GM12875 (cell line): ENCODE data around the gene HLF.

ENCODE experiments used
- H3K4me3 ChIP-seq: one replicate; pipeline ENCODE4 v1.5.1; 2011; ENCODE audit warnings: low read depth, low read length, control low read depth
- TF ChIP-seq, protein P1 (sequence below): IDR thresholded peaks from 2 replicates; pipeline ENCODE4 v1.5.1; 2011; ENCODE audit warnings: low read depth, mild to moderate bottlenecking, control low read depth, inconsistent platforms, low read length, moderate library complexity, borderline replicate concordance; ENCODE audit not compliant: insufficient read depth

HLF gene

DNA sequence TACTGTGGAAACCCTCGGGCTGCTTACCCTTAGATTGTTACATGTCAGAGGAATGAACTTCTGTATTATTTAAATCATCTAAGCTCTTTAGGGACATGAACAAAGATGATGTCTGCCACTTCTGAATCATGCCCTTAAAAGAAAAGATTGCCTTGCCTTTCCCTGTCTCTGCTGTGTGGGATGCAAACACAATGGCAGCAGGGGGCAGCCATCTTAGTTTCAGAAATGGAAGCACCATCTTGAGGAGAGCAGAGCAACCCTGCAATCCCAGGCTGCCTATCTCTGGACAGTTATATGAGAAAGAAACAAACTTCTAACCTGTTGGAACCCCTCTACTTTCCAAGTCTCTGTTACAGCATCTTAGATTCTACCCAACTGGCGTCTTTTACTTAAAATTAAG lies 16.7 kb upstream of the HLF start:
- no peak overlapping the region for H3K4me3 ChIP-seq
- TF ChIP-seq, protein P1, sequence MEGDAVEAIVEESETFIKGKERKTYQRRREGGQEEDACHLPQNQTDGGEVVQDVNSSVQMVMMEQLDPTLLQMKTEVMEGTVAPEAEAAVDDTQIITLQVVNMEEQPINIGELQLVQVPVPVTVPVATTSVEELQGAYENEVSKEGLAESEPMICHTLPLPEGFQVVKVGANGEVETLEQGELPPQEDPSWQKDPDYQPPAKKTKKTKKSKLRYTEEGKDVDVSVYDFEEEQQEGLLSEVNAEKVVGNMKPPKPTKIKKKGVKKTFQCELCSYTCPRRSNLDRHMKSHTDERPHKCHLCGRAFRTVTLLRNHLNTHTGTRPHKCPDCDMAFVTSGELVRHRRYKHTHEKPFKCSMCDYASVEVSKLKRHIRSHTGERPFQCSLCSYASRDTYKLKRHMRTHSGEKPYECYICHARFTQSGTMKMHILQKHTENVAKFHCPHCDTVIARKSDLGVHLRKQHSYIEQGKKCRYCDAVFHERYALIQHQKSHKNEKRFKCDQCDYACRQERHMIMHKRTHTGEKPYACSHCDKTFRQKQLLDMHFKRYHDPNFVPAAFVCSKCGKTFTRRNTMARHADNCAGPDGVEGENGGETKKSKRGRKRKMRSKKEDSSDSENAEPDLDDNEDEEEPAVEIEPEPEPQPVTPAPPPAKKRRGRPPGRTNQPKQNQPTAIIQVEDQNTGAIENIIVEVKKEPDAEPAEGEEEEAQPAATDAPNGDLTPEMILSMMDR = no peak

DNA sequence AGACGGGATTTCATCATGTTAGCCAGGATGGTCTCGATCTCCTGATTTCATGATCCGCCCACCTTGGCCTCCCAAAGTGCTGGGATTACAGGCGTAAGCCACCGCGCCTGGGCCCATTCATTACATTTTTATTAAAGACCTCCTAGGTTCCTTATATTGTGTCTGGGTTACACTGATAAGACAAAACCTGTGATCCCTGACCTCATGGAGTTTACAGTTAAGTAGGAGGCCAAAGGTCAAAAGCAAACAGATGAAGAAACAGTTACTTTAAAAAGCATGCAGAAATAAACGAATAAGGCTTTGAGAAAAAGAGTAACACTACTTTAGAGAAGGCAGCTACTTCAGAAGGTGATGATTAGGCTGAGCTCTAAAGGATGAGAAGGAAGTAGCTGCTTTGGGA lies 14.9 kb upstream of the HLF start:
- TF ChIP-seq, protein P1 = no peak
- H3K4me3 ChIP-seq = no peak overlapping the region

DNA sequence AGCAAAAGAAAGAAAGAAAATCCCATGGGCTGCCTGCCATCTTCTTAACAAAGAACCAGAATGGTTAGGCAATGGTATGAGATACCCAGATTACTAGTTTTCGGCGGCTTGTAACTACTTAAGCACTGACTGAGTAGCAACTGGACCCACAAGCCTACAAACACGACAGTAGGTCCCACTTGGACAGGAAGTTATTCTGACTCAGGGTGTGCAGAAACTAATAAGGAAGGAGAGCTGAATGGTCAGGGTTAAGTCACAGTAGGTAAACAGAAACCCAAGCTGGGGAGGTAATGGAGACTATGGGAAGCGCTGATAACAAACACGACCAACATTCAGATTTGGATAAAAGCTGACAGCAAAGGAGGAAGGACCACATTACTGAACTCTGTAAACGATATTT lies 10.4 kb upstream of the HLF start:
- H3K4me3 ChIP-seq = no peak overlapping the region
- TF ChIP-seq, protein P1 = no peak

DNA sequence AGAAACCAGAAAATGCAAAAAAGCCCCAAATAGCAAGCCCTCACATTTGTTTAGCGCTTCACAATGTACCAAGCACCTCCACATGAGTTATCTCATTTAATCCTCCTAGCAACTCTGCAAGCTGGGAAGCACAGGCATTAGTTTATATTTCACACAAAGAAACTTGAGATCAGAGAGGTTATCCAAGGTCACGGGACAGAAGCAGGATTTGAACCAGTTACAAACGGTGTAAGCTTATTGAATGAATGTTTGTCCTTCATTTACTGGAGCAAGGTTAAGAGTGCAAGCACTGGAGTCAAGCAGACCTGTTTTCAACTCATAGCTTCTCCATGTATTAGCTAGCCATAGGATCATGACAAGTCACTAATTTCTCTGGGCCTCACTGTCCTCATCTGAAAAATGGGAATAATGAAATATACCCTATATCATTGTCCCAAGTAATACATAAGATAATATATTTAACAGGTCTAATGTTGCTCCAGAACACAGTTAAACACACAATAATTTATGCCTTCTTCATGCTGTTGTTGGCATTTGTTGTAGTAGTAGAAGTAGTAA lies 6.1 kb upstream of the HLF start:
- no peak overlapping the region for H3K4me3 ChIP-seq
- TF ChIP-seq, protein P1 = no peak

DNA sequence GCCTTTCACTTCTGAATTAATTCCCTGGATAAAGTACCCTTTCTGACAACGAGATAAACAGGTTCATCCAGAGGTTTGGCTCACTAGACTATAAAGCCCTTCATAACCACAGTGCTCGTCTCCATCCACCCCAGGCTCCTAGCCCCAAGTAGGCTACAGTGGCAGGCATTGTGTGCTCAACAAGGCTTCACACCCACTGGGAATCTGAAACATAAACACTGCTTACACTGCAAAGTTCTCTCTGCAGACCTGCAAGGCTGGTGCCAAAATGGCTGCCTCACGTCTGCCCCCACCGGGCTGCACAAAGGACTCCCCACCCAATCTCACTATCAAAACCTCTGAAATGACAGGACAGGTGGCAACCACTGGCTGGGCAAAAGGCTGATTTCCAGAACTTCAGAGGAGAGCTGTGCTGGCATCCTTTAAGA lies 5.1 kb upstream of the HLF start:
- H3K4me3 ChIP-seq = no peak overlapping the region
- TF ChIP-seq, protein P1 = no peak

DNA sequence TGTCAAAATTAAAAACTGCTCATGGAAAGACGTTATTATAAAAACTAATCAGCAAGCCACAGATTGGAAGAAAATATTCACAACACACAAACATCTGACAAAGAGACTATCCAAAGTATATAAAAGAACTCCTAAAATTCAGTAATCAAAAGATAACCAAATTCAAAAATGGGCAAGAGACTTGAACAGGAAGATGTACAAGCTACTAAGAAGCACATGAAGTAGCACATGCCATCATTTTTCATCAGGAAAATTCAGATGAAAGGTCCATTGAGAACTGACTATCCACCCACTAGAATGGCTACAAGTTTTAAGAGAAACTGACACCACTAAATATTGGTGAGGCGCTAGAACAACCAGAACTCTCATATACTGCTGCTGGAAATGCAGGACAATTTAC lies 3.4 kb upstream of the HLF start:
- H3K4me3 ChIP-seq = no peak overlapping the region
- TF ChIP-seq, protein P1 = no peak

DNA sequence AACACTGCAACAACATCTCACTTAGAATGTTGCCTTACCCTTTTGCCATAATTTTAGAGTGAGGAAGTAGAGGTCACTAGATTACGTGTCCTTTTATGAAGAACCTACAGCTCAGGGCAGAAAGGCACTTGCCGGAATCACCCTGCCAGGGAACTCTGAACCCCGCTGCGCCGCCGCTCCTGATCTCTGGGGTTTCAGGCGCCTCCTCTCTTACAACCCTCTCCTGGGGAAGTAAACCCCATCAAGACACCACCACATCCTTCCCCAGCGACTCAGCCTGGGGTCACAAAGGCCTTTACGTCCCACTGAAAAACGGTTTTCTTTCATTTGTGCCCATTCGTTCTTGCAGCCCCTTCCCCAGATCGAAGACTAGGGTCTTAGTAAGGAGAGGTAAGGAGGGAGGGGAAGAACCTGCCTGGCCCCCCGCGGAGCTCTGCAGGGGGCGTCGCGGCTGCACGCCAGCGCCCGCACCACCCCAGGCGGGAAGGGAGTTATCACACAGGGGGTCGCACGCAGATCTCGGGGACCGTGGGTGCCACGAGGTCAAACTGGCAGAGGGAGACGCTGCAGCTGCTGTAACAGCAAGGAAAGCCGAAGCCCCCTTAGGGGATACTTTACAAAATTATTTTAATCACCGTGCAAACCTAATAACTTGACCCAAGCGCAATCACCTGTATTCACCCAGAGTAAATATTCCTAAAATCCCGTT lies 1.0 kb upstream of the HLF start:
- no peak overlapping the region for H3K4me3 ChIP-seq
- TF ChIP-seq, protein P1 = no peak
